Measurements from ENCODE around the gene REEP6.

GRCh38 chr19:1534972-1535371 is 44.0 kb downstream of the REEP6 start:
- TF ChIP-seq CREB1 (IDR thresholded peaks at IDR 0.05; ENCODE audit: low read depth) (no peak), NFIC (IDR thresholded peaks at IDR 0.05) (no peak), MAX (IDR thresholded peaks at IDR 0.05) (no peak), YY1 (IDR thresholded peaks at IDR 0.05; ENCODE audit: low read depth) (no peak), TAF1 (IDR thresholded peaks at IDR 0.05; ENCODE audit: low read depth) (no peak), EP300 (IDR thresholded peaks at IDR 0.05; ENCODE audit: borderline replicate concordance) (no peak)
